Stimulated activated naive CD8-positive, alpha-beta T cell treated with anti-CD3 and anti-CD28 coated beads, Interleukin-15, amount 100 ng/mL, for 72 hours (primary cell): ENCODE measurements around the gene FBXW7.

Experiments
- ATAC-seq: fragments of 150-1000 bp; cut with Tn5 transposase; 2 replicates; pipeline ENCODE4 v1.10.0; 2021; ENCODE audit warnings: mild to moderate bottlenecking, moderate library complexity
- DNase-seq, 2 donors: peaks; one replicate each; pipeline ENCODE4 v3.0.0; 2021 to 2022
- H3K27ac Mint-ChIP-seq, 2 donors: one replicate each; pipeline ENCODE4 v1.8.0; 2022; ENCODE audit warnings: mild to moderate bottlenecking in 2 of 2, mixed read lengths in 2 of 2, moderate library complexity in 2 of 2
- H3K27me3 Mint-ChIP-seq: one replicate; pipeline ENCODE4 v1.8.0; 2022; ENCODE audit warnings: mixed read lengths
- H3K4me1 Mint-ChIP-seq: one replicate; pipeline ENCODE4 v1.8.0; 2022; ENCODE audit warnings: mild to moderate bottlenecking, mixed read lengths
- H3K4me3 Mint-ChIP-seq, 2 donors: one replicate each; pipeline ENCODE4 v1.8.0; 2022; ENCODE audit warnings: mild to moderate bottlenecking in 2 of 2, mixed read lengths in 2 of 2, moderate library complexity in 1 of 2
- H3K9me3 Mint-ChIP-seq, 2 donors: one replicate each; pipeline ENCODE4 v1.8.0; 2022; ENCODE audit warnings: mixed read lengths in 2 of 2

FBXW7 gene

DNA sequence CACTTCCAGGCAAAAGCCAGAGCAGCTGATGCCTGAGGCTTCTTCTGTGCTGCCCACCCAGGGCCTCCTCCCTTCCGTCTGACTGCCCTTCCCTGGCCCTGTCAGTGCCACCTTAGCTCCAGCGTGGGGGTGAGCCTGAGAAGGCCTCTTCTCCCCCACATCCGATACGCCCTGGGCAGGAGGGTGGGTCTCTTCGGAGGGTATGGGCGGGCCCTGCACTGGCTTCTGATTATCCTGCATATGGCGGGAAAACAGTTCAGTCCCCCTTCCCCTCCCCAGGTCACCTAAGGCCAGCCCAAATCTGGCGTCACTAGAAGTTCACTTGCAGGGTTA, 256.7 kb downstream of the FBXW7 start:
- peak overlapping the region in 1 of 2 donors; percentile 88 for H3K27ac Mint-ChIP-seq
- H3K27me3 Mint-ChIP-seq: no peaks in the 10 kb centered on the region
- H3K9me3 Mint-ChIP-seq: no peaks in the 10 kb centered on the region
- DNase-seq: no peak
- H3K4me1 Mint-ChIP-seq: peaks cover 31% of the 10 kb centered on the region
- H3K4me3 Mint-ChIP-seq: no peak overlapping the region
- no peak for ATAC-seq

DNA sequence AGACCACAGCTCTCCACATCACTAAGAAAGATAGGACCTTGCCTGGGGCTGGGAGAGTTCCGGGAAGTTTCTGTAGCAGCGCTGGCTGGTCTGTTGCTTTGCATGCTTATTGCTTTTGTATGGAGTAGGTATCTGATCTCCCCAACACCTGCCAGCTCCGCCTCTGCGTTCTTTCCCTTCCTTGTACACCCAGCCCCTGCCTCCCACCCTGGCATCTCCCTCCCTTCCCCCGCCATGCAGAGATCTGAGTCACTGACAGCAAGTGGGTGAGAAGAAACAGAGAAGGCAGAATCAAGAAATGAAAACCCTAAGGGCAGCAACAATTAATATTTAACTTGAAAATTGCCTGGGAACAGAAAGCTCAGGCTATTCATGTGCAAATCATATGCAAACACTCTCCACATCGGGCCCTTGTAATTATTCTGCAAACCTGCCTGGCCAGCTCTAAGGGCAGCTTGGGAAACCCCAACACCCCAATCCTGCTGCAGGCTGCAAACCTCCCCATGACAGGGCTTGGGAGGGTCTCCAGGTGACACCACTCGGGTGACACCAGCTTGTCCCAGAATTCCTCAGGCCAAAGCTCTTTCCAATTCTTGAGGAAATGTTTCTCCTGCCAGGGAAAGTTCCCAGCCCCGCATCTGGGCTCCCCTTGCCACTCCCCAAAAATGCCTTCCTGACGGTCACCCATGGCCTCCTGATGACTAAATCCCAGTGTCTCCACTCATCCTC, 257.2 kb downstream of the FBXW7 start:
- Mint-ChIP-seq H3K4me3 (no peak overlapping the region), H3K9me3 (no peaks in the 10 kb centered on the region), H3K4me1 (peaks cover 31% of the 10 kb centered on the region), H3K27ac (peak overlapping the region in 1 of 2 donors; percentile 88), H3K27me3 (no peaks in the 10 kb centered on the region)
- DNase-seq: no peak
- ATAC-seq: no peak

DNA sequence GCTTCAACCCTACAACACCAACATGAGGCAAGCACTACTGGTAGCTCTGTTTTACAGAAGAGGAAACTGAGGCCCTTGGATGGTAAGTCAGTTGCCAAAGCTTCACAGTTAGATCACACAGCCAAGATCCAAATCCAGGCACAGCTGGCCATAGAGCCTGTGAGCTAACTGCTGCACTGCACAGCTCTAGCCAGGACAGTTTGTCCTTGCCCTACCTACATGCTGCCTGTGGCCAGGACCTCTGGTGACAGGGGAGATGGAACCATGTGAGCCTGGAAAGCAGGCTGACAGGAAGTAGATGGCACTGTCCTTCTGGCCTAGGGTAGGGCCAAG, 257.8 kb downstream of the FBXW7 start:
- DNase-seq (no peak), ATAC-seq (no peak)
- Mint-ChIP-seq H3K4me3 (no peak overlapping the region), H3K27me3 (no peaks in the 10 kb centered on the region), H3K27ac (no peak overlapping the region), H3K4me1 (peaks cover 31% of the 10 kb centered on the region), H3K9me3 (no peaks in the 10 kb centered on the region)

DNA sequence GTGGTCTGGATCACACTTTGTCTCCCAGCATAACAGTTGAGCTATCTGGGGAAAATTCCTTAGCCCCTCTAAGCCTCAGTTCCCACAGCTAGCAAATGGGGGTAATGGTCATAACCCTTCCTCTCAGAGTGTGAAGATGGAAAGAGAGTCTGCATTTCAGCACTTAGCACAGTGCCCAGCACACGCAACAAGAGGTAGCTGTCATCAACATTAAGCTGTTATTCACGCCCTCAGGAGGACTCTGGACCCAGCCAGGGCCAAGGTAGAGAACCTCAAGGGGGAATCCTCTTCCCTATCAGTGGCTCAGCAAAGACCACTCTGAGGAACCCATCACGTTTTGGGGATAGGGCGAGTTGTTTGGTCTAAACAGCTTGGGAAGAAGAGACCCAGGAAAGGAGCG, 258.6 kb downstream of the FBXW7 start:
- DNase-seq (no peak), ATAC-seq (no peak)
- Mint-ChIP-seq H3K27me3 (no peaks in the 10 kb centered on the region), H3K9me3 (no peaks in the 10 kb centered on the region), H3K4me3 (no peak overlapping the region), H3K27ac (no peak overlapping the region), H3K4me1 (peaks cover 31% of the 10 kb centered on the region)

DNA sequence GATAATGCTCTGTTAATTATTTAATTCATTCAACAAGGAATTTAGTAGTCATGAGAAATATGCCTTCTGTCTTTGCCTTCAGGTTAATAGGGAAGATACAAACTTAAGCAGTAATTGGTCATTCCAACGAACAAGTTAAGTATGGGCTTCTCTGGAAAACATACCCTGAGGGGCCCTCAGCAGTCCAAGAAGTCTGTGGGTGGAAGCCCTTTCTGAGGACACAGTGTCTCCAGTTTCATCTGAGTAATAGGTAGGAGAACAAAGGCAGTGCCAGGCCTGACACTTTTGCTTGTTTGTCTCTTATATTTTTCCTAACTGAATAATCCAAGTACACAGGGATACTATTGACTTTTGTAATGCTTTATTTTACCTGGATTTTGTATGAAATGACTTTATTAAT, 262.5 kb downstream of the FBXW7 start:
- Mint-ChIP-seq H3K4me1 (peaks cover 5% of the 10 kb centered on the region), H3K27me3 (no peaks in the 10 kb centered on the region), H3K27ac (no peak overlapping the region), H3K9me3 (no peaks in the 10 kb centered on the region), H3K4me3 (no peak overlapping the region)
- ATAC-seq: no peak
- no peak for DNase-seq
